ENCODE data around the gene S100A4.
"Not testable (repeated sequence)": the region's sequence is repeated elsewhere in the genome, so short reads cannot be mapped to it uniquely, and the experiment has no call there.

S100A4 gene

GRCh38 chr1:153566414-153567371 is 21.1 kb upstream of the S100A4 start:
- DNase-seq, result peak; percentile 93

GRCh38 chr1:153565529-153566374 is 20.1 kb upstream of the S100A4 start, which contains the start of gene S100A2:
Gene S100A2, minus strand, starts transcription at chr1:153565844. Its CDS starts 1,967 bp downstream, at chr1:153563877.
- DNase-seq, result peak; percentile 97

- no peak for DNase-seq
Measured at GRCh38 chr1:153563991-153564390, 18.4 kb upstream of the S100A4 start.

- no peak for DNase-seq
Measured at GRCh38 chr1:153563483-153563901, 17.9 kb upstream of the S100A4 start.

GRCh38 chr1:153562021-153562420 is 16.4 kb upstream of the S100A4 start:
- DNase-seq, result not testable (repeated sequence)

- DNase-seq, result no peak
Measured at GRCh38 chr1:153561466-153561985, 15.9 kb upstream of the S100A4 start.

GRCh38 chr1:153560771-153561465 is 15.3 kb upstream of the S100A4 start:
- no peak for DNase-seq

GRCh38 chr1:153560241-153560640 is 14.6 kb upstream of the S100A4 start:
- no peak for DNase-seq

GRCh38 chr1:153557877-153558276 is 12.3 kb upstream of the S100A4 start:
- no peak for DNase-seq

- DNase-seq, result no peak
Measured at GRCh38 chr1:153556348-153556747, 10.7 kb upstream of the S100A4 start.

- no peak for DNase-seq
Measured at GRCh38 chr1:153553830-153554541, 8.4 kb upstream of the S100A4 start.

GRCh38 chr1:153553096-153553495 is 7.5 kb upstream of the S100A4 start:
- DNase-seq, result no peak

GRCh38 chr1:153552335-153552734 is 6.7 kb upstream of the S100A4 start:
- DNase-seq, result no peak

GRCh38 chr1:153550827-153551500 is 5.4 kb upstream of the S100A4 start:
- DNase-seq, result no peak

- DNase-seq, result no peak
Measured at GRCh38 chr1:153550398-153550758, 4.8 kb upstream of the S100A4 start.

- no peak for DNase-seq
Measured at GRCh38 chr1:153549741-153550397, 4.3 kb upstream of the S100A4 start.

- no peak for DNase-seq
Measured at GRCh38 chr1:153548722-153549688, 3.4 kb upstream of the S100A4 start, which contains the start of gene S100A3. Gene S100A3, minus strand, starts transcription at chr1:153549258. Its CDS starts 773 bp downstream, at chr1:153548485.

- no peak for DNase-seq
Measured at GRCh38 chr1:153547560-153548551, 2.2 kb upstream of the S100A4 start.

Data from NCI-H345 (cell line).